Stimulated activated effector memory CD8-positive, alpha-beta T cell treated with anti-CD3 and anti-CD28 coated beads, Interleukin-12 subunit alpha, Interleukin-12 subunit beta, amount 100 ng/mL, for 72 hours (primary cell): ENCODE results near the gene CEMIP.

Experiments
- ATAC-seq: fragments of 150-1000 bp; cut with Tn5 transposase; 2 replicates; pipeline ENCODE4 v1.10.0; 2021
- DNase-seq, 2 donors: peaks; one replicate each; pipeline ENCODE4 v3.0.0; 2021 to 2022; ENCODE audit warnings: low spot score in 2 of 2
- H3K27ac Mint-ChIP-seq: one replicate; pipeline ENCODE4 v1.8.0; 2022; ENCODE audit warnings: mild to moderate bottlenecking, mixed read lengths
- H3K36me3 Mint-ChIP-seq: one replicate; pipeline ENCODE4 v1.8.0; 2022; ENCODE audit warnings: mild to moderate bottlenecking, mixed read lengths
- H3K4me1 Mint-ChIP-seq: one replicate; pipeline ENCODE4 v1.8.0; 2022; ENCODE audit warnings: mixed read lengths
- H3K4me3 Mint-ChIP-seq: one replicate; pipeline ENCODE4 v1.8.0; 2022; ENCODE audit warnings: mild to moderate bottlenecking, mixed read lengths
- H3K9me3 Mint-ChIP-seq: one replicate; pipeline ENCODE4 v1.8.0; 2022; ENCODE audit warnings: mixed read lengths

The CEMIP gene

GRCh38 chr15:80816936-80817335 lies 37.8 kb downstream of the CEMIP start:
- no peaks in the 10 kb centered on the region for H3K9me3 Mint-ChIP-seq
- no peaks in the 10 kb centered on the region for H3K36me3 Mint-ChIP-seq
- no peak overlapping the region for H3K27ac Mint-ChIP-seq
- H3K4me3 Mint-ChIP-seq, result no peak overlapping the region
- no peak for ATAC-seq
- no peak for DNase-seq
- no peaks in the 10 kb centered on the region for H3K4me1 Mint-ChIP-seq

GRCh38 chr15:80817901-80818300 lies 38.7 kb downstream of the CEMIP start:
- DNase-seq (no peak), ATAC-seq (no peak)
- H3K4me3 Mint-ChIP-seq, result no peak overlapping the region
- no peaks in the 10 kb centered on the region for H3K9me3 Mint-ChIP-seq
- no peaks in the 10 kb centered on the region for H3K36me3 Mint-ChIP-seq
- H3K4me1 Mint-ChIP-seq, result no peaks in the 10 kb centered on the region
- H3K27ac Mint-ChIP-seq, result no peak overlapping the region

- no peaks in the 10 kb centered on the region for H3K36me3 Mint-ChIP-seq
- H3K4me1 Mint-ChIP-seq, result no peaks in the 10 kb centered on the region
- DNase-seq (no peak), ATAC-seq (no peak)
- H3K4me3 Mint-ChIP-seq, result no peak overlapping the region
- H3K27ac Mint-ChIP-seq, result no peak overlapping the region
- no peaks in the 10 kb centered on the region for H3K9me3 Mint-ChIP-seq
These were observed 39.8 kb downstream of the CEMIP start for GRCh38 chr15:80819001-80819400.

- H3K27ac Mint-ChIP-seq, result no peak overlapping the region
These were observed 40.9 kb downstream of the CEMIP start for GRCh38 chr15:80820092-80820491.

GRCh38 chr15:80822256-80822655 lies 43.1 kb downstream of the CEMIP start:
- DNase-seq (no peak), ATAC-seq (no peak)
- H3K9me3 Mint-ChIP-seq, result no peaks in the 10 kb centered on the region
- H3K4me1 Mint-ChIP-seq, result no peaks in the 10 kb centered on the region
- H3K4me3 Mint-ChIP-seq, result no peak overlapping the region
- H3K36me3 Mint-ChIP-seq, result no peaks in the 10 kb centered on the region
- H3K27ac Mint-ChIP-seq, result no peak overlapping the region

More at GRCh38 chr15:80820092-80820491, 40.9 kb downstream of the CEMIP start:
- Mint-ChIP-seq H3K4me1 (no peaks in the 10 kb centered on the region), H3K36me3 (no peaks in the 10 kb centered on the region), H3K4me3 (no peak overlapping the region), H3K9me3 (no peaks in the 10 kb centered on the region)
- no peak for DNase-seq
- ATAC-seq, result no peak

- no peak for ATAC-seq
- no peak for DNase-seq
- Mint-ChIP-seq H3K4me3 (no peak overlapping the region), H3K4me1 (no peaks in the 10 kb centered on the region), H3K9me3 (no peaks in the 10 kb centered on the region), H3K36me3 (no peaks in the 10 kb centered on the region), H3K27ac (no peak overlapping the region)
These were observed 43.5 kb downstream of the CEMIP start for GRCh38 chr15:80822676-80823075.

- Mint-ChIP-seq H3K4me3 (no peak overlapping the region), H3K9me3 (no peaks in the 10 kb centered on the region), H3K27ac (no peak overlapping the region), H3K4me1 (no peaks in the 10 kb centered on the region), H3K36me3 (no peaks in the 10 kb centered on the region)
- no peak for DNase-seq
- ATAC-seq, result no peak
These were observed 44.0 kb downstream of the CEMIP start for GRCh38 chr15:80823120-80823519.

GRCh38 chr15:80823995-80824394 lies 44.8 kb downstream of the CEMIP start:
- ATAC-seq, result no peak
- no peaks in the 10 kb centered on the region for H3K36me3 Mint-ChIP-seq
- H3K27ac Mint-ChIP-seq, result no peak overlapping the region
- DNase-seq, result no peak
- H3K9me3 Mint-ChIP-seq, result no peaks in the 10 kb centered on the region
- no peak overlapping the region for H3K4me3 Mint-ChIP-seq
- no peaks in the 10 kb centered on the region for H3K4me1 Mint-ChIP-seq

- Mint-ChIP-seq H3K4me1 (no peaks in the 10 kb centered on the region), H3K27ac (no peak overlapping the region), H3K9me3 (no peaks in the 10 kb centered on the region), H3K4me3 (no peak overlapping the region), H3K36me3 (no peaks in the 10 kb centered on the region)
- ATAC-seq (no peak), DNase-seq (no peak)
These were observed 46.3 kb downstream of the CEMIP start for GRCh38 chr15:80825361-80826030.

GRCh38 chr15:80828796-80829195 lies 49.6 kb downstream of the CEMIP start:
- no peaks in the 10 kb centered on the region for H3K9me3 Mint-ChIP-seq
- H3K36me3 Mint-ChIP-seq, result no peaks in the 10 kb centered on the region
- DNase-seq (no peak), ATAC-seq (no peak)
- H3K4me3 Mint-ChIP-seq, result no peak overlapping the region
- H3K4me1 Mint-ChIP-seq, result no peaks in the 10 kb centered on the region
- H3K27ac Mint-ChIP-seq, result no peak overlapping the region

- Mint-ChIP-seq H3K36me3 (no peaks in the 10 kb centered on the region), H3K9me3 (no peaks in the 10 kb centered on the region), H3K4me1 (no peaks in the 10 kb centered on the region), H3K27ac (no peak overlapping the region), H3K4me3 (no peak overlapping the region)
- DNase-seq (no peak), ATAC-seq (no peak)
These were observed 51.5 kb downstream of the CEMIP start for GRCh38 chr15:80830677-80831076.

GRCh38 chr15:80831192-80831591 lies 52.0 kb downstream of the CEMIP start:
- ATAC-seq, result no peak

GRCh38 chr15:80831606-80832224 lies 52.5 kb downstream of the CEMIP start:
- Mint-ChIP-seq H3K9me3 (no peaks in the 10 kb centered on the region), H3K4me1 (no peaks in the 10 kb centered on the region), H3K36me3 (no peaks in the 10 kb centered on the region), H3K27ac (no peak overlapping the region), H3K4me3 (no peak overlapping the region)
- no peak for ATAC-seq
- DNase-seq, result no peak

More at GRCh38 chr15:80831192-80831591, 52.0 kb downstream of the CEMIP start:
- no peak overlapping the region for H3K4me3 Mint-ChIP-seq
- H3K9me3 Mint-ChIP-seq, result no peaks in the 10 kb centered on the region
- H3K4me1 Mint-ChIP-seq, result no peaks in the 10 kb centered on the region
- no peak for DNase-seq
- no peaks in the 10 kb centered on the region for H3K36me3 Mint-ChIP-seq
- no peak overlapping the region for H3K27ac Mint-ChIP-seq

- DNase-seq (no peak), ATAC-seq (no peak)
- no peaks in the 10 kb centered on the region for H3K9me3 Mint-ChIP-seq
- no peaks in the 10 kb centered on the region for H3K36me3 Mint-ChIP-seq
- H3K4me3 Mint-ChIP-seq, result no peak overlapping the region
- no peaks in the 10 kb centered on the region for H3K4me1 Mint-ChIP-seq
- H3K27ac Mint-ChIP-seq, result no peak overlapping the region
These were observed 53.5 kb downstream of the CEMIP start for GRCh38 chr15:80832686-80833085.

GRCh38 chr15:80834402-80834801 lies 55.2 kb downstream of the CEMIP start:
- H3K4me1 Mint-ChIP-seq, result no peaks in the 10 kb centered on the region
- DNase-seq (no peak), ATAC-seq (no peak)
- no peak overlapping the region for H3K27ac Mint-ChIP-seq
- H3K9me3 Mint-ChIP-seq, result no peaks in the 10 kb centered on the region
- no peaks in the 10 kb centered on the region for H3K36me3 Mint-ChIP-seq
- no peak overlapping the region for H3K4me3 Mint-ChIP-seq

- Mint-ChIP-seq H3K27ac (no peak overlapping the region), H3K4me1 (no peaks in the 10 kb centered on the region), H3K9me3 (no peaks in the 10 kb centered on the region), H3K4me3 (no peak overlapping the region), H3K36me3 (no peaks in the 10 kb centered on the region)
- DNase-seq (no peak), ATAC-seq (no peak)
These were observed 55.7 kb downstream of the CEMIP start for GRCh38 chr15:80834906-80835305.
